A549 (cell line): Measurements from ENCODE around the gene PDE8B.

ENCODE experiments used
- MYC ChIP-seq: IDR thresholded peaks from 2 replicates; pipeline ENCODE4 v1.6.1; 2012; ENCODE audit warnings: mild to moderate bottlenecking, inconsistent platforms, low read length, improper control_type of control experiment, borderline replicate concordance
- RAD21 ChIP-seq, 2 experiments: fragments of >200 bp in 1 of 2; sonication (Bioruptor Twin) in 1 of 2; formaldehyde crosslinking in 1 of 2; IDR thresholded peaks in 1 of 2; conservative IDR thresholded peaks in 1 of 2; 2 replicates in 1 of 2; 3 replicates in 1 of 2; pipeline ENCODE4 v1.6.1; 2012 to 2018; ENCODE audit warnings: inconsistent platforms in 1 of 2
- REST ChIP-seq: fragments of 200-600 bp; sonication (generic); IDR thresholded peaks from 2 replicates; pipeline ENCODE4 v1.6.1; 2016; ENCODE audit warnings: antibody characterized with exemption, mild to moderate bottlenecking, moderate library complexity
- ZFP36 ChIP-seq: fragments of 450-650 bp; IDR thresholded peaks from 2 replicates; pipeline ENCODE4 v1.6.1; 2014; ENCODE audit warnings: borderline replicate concordance; ENCODE audit not compliant: partially characterized antibody
- ZSCAN20 ChIP-seq: fragments of 250-450 bp; sonication (Bioruptor Pico); IDR thresholded peaks from 2 replicates; pipeline ENCODE4 v1.8.0; 2022; ENCODE audit warnings: mild to moderate bottlenecking, moderate library complexity

GRCh38 chr5:77221115-77221514 is 10.6 kb downstream of the PDE8B start:
- TF ChIP-seq ZSCAN20 (no peak), RAD21 (conservative IDR thresholded peaks at IDR 0.05 in 1 of 2, IDR thresholded peaks at IDR 0.05 in 1 of 2) (no peak), MYC (no peak), REST (no peak), ZFP36 (no peak)
